Parathyroid adenoma (tissue), 2 donors: ENCODE measurements around the gene SPTBN2.

ENCODE experiments used
- H2AFZ ChIP-seq: fragments of 300-600 bp; sonication (generic); one replicate; pipeline ENCODE4 v1.7.0; 2017; ENCODE audit warnings: antibody characterized with exemption, mild to moderate bottlenecking
- H3K27ac ChIP-seq: fragments of 300-600 bp; sonication (generic); one replicate; pipeline ENCODE4 v1.7.0; 2017
- H3K27me3 ChIP-seq: fragments of 300-600 bp; sonication (generic); one replicate; pipeline ENCODE4 v1.7.0; 2017; ENCODE audit warnings: low read length; ENCODE audit not compliant: control insufficient read depth, insufficient read depth
- H3K36me3 ChIP-seq: fragments of 300-600 bp; sonication (generic); one replicate; pipeline ENCODE4 v1.7.0; 2017; ENCODE audit warnings: low read length; ENCODE audit not compliant: control insufficient read depth, insufficient read depth
- H3K4me1 ChIP-seq: fragments of 300-600 bp; sonication (generic); one replicate; pipeline ENCODE4 v1.7.0; 2017; ENCODE audit warnings: control low read depth
- H3K4me2 ChIP-seq: fragments of 300-600 bp; sonication (generic); one replicate; pipeline ENCODE4 v1.7.0; 2017; ENCODE audit warnings: low read length
- H3K4me3 ChIP-seq: fragments of 300-600 bp; sonication (generic); one replicate; pipeline ENCODE4 v1.7.0; 2017; ENCODE audit warnings: low read depth, low read length
- H3K79me2 ChIP-seq: fragments of 300-600 bp; sonication (generic); one replicate; pipeline ENCODE4 v1.7.0; 2017; ENCODE audit warnings: control low read depth
- H3K9ac ChIP-seq: fragments of 300-600 bp; sonication (generic); one replicate; pipeline ENCODE4 v1.7.0; 2017; ENCODE audit warnings: mild to moderate bottlenecking
- H3K9me3 ChIP-seq: fragments of 300-600 bp; sonication (generic); one replicate; pipeline ENCODE4 v1.7.0; 2017; ENCODE audit warnings: low read length; ENCODE audit not compliant: control insufficient read depth
- TF ChIP-seq, protein P1 (sequence below): fragments of 300-600 bp; sonication (generic); IDR thresholded peaks from one replicate; pipeline ENCODE4 v1.7.0; 2017; ENCODE audit warnings: antibody characterized with exemption, mild to moderate bottlenecking
- donor health status: primary hyperparathyroidism.

The SPTBN2 gene

DNA sequence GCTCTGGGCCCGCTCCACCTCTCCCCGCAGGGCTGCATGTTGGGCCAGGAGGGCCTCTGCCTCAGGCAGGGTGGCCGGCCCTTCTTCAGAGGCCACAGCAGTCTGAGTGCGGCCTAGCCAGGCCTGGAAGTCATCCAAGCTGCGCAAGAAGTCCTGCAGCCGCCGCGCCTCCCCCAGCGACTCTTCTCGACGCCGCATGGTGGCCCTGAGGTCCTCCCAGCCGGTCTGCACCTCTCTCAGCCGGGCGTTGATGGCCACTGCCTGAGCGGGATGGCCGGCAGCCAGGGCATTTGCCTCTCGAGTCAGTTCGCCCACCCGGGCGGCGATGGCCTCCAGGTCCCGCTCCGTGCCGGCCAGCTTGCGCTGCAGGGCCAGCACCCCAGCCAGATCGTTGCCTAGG, 28.3 kb downstream of the SPTBN2 start:
- TF ChIP-seq, protein P1, sequence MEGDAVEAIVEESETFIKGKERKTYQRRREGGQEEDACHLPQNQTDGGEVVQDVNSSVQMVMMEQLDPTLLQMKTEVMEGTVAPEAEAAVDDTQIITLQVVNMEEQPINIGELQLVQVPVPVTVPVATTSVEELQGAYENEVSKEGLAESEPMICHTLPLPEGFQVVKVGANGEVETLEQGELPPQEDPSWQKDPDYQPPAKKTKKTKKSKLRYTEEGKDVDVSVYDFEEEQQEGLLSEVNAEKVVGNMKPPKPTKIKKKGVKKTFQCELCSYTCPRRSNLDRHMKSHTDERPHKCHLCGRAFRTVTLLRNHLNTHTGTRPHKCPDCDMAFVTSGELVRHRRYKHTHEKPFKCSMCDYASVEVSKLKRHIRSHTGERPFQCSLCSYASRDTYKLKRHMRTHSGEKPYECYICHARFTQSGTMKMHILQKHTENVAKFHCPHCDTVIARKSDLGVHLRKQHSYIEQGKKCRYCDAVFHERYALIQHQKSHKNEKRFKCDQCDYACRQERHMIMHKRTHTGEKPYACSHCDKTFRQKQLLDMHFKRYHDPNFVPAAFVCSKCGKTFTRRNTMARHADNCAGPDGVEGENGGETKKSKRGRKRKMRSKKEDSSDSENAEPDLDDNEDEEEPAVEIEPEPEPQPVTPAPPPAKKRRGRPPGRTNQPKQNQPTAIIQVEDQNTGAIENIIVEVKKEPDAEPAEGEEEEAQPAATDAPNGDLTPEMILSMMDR, result no peak
- Histone ChIP-seq H3K79me2 (no peaks in the 10 kb centered on the region), H3K9me3 (no peaks in the 10 kb centered on the region), H3K36me3 (no peaks in the 10 kb centered on the region), H3K9ac (no peak overlapping the region), H3K4me3 (no peak overlapping the region), H2AFZ (no peak overlapping the region), H3K4me1 (no peaks in the 10 kb centered on the region), H3K27me3 (no peaks in the 10 kb centered on the region), H3K4me2 (no peak overlapping the region), H3K27ac (no peak overlapping the region)

DNA sequence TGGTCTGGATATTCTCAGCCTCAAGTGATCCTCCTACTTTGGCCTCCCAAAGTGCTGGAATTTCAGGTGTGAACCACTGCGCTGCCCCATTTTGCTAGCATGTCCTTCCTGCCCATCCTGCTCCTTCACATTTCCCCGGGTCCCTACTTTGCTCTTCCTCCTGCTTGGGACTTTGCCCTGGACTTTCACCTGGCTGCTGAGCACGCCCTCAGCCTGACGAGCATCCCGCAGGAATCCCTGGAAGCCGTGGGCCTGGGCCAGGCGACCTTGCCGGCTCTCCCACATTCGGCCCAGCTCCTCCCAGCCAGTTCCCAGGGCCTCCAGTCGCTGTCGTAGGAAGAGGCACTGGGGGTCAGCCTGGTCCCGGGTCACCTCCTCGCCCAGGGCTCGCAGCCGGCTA, 28.7 kb downstream of the SPTBN2 start:
- Histone ChIP-seq H3K9ac (no peak overlapping the region), H3K27ac (no peak overlapping the region), H3K4me1 (no peaks in the 10 kb centered on the region), H3K4me3 (no peak overlapping the region), H3K27me3 (no peaks in the 10 kb centered on the region), H2AFZ (no peak overlapping the region), H3K79me2 (no peaks in the 10 kb centered on the region), H3K4me2 (no peak overlapping the region), H3K9me3 (no peaks in the 10 kb centered on the region), H3K36me3 (no peaks in the 10 kb centered on the region)
- TF ChIP-seq, protein P1, result no peak

DNA sequence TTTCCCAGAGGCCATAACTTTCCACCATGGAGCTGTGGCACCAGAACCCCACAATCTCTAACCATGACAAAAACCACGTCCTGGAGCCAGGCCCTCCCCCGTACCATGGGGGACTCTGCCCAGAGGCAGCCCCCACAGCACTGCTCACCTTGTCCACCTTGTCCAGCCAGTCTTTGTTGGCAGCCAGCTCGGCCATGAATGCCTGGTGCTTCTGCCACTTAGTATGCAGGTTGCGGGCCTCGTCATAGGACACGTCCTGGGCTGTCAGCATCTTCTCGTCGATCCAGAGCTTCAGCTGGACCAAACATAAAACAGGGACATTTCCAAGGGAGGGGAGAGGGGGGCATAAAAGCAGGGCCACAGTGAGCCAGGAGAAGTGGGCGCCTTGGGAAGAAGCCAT, 30.5 kb downstream of the SPTBN2 start:
- H3K9me3 ChIP-seq, result no peaks in the 10 kb centered on the region
- TF ChIP-seq, protein P1, result no peak

DNA sequence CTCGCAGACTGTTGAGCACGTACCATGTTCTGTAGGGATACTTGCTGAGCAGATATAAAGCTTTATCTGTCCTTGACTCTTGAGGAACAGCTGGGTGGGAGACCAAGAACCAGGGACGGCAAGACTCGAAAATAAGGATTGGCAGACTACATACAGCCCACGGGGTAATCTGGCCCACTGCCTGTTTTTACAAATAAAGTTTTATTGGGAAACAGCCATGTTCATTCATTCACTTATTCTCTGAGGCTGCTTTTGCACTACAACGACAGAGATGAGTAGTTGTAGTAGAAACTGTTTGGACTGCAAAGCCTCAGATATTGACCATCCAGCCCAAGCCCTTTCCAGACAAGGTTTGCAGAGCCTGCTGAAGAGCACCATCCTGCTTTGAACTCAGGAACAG, 31.0 kb downstream of the SPTBN2 start:
- no peak overlapping the region for H3K27ac ChIP-seq
- H3K27me3 ChIP-seq, result no peaks in the 10 kb centered on the region
- H3K9me3 ChIP-seq, result no peaks in the 10 kb centered on the region
- no peak overlapping the region for H3K4me2 ChIP-seq
- no peaks in the 10 kb centered on the region for H3K79me2 ChIP-seq
- H3K4me3 ChIP-seq, result no peak overlapping the region
- H3K36me3 ChIP-seq, result no peaks in the 10 kb centered on the region
- H3K9ac ChIP-seq, result no peak overlapping the region
- H3K4me1 ChIP-seq, result no peaks in the 10 kb centered on the region
- TF ChIP-seq, protein P1, result no peak
- H2AFZ ChIP-seq, result no peak overlapping the region

More for the DNA sequence above, 30.5 kb downstream of the SPTBN2 start:
- H3K27me3 ChIP-seq, result no peaks in the 10 kb centered on the region
- no peak overlapping the region for H3K4me2 ChIP-seq
- H3K36me3 ChIP-seq, result no peaks in the 10 kb centered on the region
- no peak overlapping the region for H3K27ac ChIP-seq
- H3K4me3 ChIP-seq, result no peak overlapping the region
- H2AFZ ChIP-seq, result no peak overlapping the region
- H3K9ac ChIP-seq, result no peak overlapping the region
- no peaks in the 10 kb centered on the region for H3K4me1 ChIP-seq
- H3K79me2 ChIP-seq, result no peaks in the 10 kb centered on the region

DNA sequence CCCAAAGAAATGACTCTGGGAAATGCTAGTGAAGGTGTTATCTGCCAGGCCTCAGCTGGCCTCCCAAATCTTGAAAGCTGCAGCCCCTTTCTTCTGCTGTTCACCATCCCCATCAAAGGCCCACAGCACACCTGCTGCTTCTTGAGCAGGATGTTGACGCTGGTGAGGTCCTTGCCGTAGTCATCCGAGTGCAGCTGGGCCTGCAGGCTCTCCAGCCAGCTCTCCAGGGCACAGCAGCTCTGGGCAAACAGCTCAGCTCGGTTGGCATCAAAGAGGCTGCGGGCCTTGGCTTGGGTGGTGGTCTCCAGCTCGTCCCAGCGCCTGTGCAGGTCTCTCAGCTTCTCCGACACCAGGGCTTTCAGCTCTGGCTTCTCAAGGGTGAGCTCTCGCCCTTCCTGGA, 32.9 kb downstream of the SPTBN2 start:
- Histone ChIP-seq H3K27me3 (no peaks in the 10 kb centered on the region), H3K9me3 (no peaks in the 10 kb centered on the region), H3K4me1 (no peaks in the 10 kb centered on the region), H3K4me2 (no peak overlapping the region), H3K27ac (no peak overlapping the region), H3K4me3 (no peak overlapping the region), H2AFZ (no peak overlapping the region), H3K79me2 (no peaks in the 10 kb centered on the region), H3K36me3 (no peaks in the 10 kb centered on the region), H3K9ac (no peak overlapping the region)
- TF ChIP-seq, protein P1, result no peak
